GM19099 (cell line): ENCODE results near the gene PLAGL1.

ENCODE experiments used
- POLR2A ChIP-seq: IDR thresholded peaks from 3 replicates; pipeline ENCODE4 v1.6.1; 2011; ENCODE audit warnings: low read depth; ENCODE audit not compliant: insufficient read length; ENCODE audit errors: extremely low read depth

Gene PLAGL1

DNA sequence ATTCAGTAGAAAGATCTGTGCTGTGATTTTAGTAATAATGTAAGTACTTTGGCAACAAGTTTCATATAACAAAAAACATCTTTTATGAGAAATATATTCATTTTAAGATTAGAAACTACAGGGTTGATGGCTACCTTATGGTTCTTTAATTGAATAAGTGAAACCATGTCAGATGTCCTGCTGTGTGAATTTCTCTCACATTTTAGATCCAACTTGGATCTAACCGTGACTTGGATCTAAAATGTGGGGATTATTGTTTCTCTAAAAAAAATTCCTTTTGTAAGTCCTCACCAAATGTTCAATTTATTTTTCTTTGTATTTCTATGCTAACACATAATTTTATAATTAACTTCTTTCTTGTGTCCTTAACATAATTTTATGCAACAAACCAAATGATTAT lies 113.4 kb downstream of the PLAGL1 start:
- TF ChIP-seq POLR2A: no peak
